CD4-positive, alpha-beta T cell treated with Interleukin-1 beta for 1 hour (primary cell): ENCODE data around the gene HOXC5.
A peak's percentile ranks its signal among the peaks of the same experiment; 100 is the strongest.

Experiments
- DNase-seq, 2 donors: peaks; one replicate each; pipeline ENCODE4 v3.0.0-alpha.2; 2020 to 2022

Gene HOXC5

DNA sequence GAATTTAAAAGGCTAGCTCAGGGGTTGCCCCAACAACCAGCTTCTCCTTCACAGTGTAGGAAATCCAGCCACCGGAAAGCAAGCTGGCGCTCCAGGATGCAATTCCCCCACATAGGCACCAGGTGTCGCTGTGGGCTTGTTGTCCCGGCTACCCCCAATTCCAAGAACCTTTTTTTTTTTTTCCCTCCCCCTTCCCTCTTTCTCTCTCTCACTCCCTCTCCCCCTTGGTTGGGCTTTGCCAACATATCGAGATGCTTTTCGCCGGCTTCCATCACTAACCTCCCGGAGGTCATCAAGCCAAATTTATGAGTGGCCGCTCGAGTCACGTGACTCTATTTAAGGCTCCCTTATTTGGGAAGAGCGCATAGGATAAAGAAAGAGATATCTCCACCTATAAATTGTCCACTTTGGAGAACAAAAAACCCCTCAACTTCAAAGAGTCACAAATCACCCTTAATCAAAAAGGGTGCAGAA, at the start of gene HOXC5:
HOXC5 (plus strand) TSS at position 424 of the 474 bp plus-strand sequence. CDS start 73 bp downstream, outside the sequence.
- DNase-seq: peak; percentile 67 to 69

DNA sequence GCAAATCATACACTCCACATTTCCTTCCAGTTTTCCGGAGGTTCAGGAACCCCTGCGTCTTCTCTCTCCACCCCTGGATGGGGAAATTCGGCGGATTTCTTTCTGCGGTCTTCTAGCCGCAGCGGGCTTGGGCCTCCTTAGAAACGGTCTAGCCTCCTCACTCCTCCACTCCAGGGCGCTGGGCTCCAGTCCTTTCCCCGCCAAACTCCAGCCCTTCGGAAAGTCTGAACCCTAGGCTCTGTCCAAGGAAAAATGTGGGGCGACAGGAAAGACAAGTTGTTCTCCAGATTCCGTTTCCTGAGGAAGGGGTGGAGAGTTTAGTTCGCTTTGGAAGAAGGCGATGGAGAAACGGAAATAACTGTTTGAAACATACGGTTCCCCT, 49.3 kb upstream of the HOXC5 start:
- no peak for DNase-seq

DNA sequence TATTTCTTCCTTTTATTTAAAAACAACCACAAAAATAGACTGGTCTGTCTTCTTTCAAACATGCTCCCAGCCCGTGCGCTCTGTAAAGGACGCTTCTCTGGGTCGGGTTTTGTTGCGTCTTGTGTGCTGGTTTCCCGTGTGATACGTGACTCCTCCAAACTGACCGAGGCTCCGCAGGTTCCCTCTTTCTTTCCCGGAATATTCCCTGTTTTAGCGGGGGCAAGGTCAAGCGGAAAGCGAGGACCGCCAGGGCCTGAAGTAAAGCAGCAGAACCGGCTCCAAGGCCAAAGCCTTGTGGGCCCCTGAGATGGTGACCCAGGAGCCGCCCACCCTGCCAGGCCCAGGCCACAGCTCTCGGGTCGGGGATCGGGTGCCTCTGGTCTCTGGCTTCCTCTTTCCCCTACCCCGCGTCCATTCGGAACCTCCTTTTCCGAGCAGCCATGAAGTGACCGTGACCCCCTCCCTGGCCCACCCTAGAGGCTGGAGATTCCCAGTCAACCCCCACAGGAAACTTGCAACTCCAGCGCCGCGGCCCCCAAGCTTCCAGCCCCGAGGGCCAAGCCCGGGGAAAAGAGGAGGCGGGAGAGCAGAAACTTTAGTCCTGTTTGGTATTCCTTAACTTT, 48.8 kb upstream of the HOXC5 start:
- no peak for DNase-seq

DNA sequence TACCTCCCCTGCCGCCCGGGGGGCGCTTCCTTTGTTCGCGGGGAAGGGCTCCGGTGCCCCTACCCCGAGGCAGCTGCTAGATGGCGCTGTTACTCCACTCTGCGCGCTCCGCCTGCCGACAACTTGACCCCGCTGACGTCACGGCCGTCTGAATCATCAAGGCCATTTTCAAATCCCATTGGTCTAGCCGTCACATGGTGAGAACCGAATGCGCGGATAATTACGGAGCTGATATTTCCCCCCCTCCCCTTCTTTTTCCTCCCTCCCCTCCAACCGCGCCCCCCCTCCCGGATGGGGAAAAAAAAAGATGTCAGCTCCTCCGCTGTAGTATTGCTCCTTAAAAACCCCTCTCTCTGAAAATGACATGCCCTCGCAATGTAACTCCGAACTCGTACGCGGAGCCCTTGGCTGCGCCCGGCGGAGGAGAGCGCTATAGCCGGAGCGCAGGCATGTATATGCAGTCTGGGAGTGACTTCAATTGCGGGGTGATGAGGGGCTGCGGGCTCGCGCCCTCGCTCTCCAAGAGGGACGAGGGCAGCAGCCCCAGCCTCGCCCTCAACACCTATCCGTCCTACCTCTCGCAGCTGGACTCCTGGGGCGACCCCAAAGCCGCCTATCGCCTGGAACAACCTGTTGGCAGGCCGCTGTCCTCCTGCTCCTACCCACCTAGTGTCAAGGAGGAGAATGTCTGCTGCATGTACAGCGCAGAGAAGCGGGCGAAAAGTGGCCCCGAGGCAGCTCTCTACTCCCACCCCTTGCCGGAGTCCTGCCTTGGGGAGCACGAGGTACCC, 47.8 kb upstream of the HOXC5 start, which contains the start of gene HOXC10:
HOXC10 (plus strand) TSS at position 246 of the 791 bp plus-strand sequence; CDS start at position 360, 114 bp downstream.
- peak; percentile 71 to 80 for DNase-seq

DNA sequence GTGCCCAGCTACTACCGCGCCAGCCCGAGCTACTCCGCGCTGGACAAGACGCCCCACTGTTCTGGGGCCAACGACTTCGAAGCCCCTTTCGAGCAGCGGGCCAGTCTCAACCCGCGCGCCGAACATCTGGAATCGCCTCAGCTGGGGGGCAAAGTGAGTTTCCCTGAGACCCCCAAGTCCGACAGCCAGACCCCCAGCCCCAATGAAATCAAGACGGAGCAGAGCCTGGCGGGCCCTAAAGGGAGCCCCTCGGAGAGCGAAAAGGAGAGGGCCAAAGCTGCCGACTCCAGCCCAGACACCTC, 47.2 kb upstream of the HOXC5 start:
- DNase-seq: no peak

DNA sequence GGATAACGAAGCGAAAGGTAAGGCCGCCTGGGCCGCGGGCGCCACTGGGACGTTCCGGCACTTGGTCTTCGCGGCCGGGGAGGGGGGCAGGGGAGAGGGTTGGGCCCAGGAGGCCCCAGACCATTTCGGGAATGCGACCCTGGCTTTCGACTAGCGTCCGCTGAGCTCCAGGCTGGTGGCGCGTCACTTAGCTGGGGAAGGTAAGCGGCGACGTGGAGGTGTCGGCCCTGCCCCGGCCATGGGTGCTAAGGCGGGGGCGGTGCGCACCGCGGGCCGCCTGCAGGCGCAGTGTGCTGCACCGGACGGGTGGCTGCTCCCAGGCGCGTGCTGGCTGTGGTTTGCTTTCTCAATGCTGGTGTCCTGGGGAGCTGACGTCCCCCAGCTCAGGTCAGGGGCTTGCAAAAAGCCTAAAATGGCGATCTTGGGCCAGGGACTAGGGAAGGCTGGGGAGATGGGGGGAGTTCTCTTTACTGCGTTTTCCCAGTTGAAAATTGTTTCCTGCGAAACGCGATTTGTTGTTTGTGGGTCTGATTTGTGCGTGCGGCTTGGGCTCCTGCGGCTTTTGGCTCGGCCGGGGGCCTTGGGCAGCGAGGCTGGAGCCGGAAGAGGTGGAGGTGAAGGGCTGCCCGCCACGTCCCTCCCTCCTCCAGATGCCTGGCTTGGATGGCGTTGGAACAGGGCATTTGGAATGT, 46.7 kb upstream of the HOXC5 start:
- DNase-seq: no peak

DNA sequence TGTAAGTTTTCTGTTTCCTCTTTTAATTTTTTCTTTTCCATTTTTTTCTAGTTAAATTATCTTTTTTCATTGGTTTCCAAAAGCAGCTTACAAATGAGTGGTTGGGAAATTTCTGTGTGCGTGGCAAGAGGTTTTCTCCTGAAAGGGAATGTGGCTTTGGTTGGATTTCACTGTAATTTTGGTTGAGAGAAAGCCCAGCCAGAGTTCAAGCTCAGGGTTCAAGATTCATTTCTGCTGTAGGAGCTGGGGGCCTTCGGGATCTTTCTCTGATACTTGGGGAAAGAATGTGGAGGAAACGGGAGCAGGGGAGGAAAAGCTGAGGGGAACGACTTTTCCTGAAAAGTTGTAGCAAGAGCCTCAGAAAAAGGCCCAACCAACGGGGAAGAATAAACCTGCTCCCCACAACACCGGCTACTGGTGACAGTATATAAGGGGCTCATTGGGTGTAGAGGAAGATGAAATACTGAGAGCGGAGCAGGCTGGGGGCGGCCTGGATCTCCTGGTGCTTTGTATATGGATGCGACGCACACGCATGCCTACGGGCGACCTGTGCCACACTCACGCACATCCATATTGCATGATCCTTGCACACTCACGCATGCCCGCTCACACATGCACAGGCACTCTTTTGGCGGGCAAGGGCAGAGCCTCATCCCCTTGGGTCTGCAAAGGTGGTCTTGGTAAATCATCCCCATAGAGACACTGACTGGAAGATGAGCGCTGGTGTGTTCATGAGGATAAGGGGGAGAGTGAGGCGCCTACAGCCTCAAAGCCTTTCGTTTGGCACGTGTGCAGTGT, 46.0 kb upstream of the HOXC5 start:
- DNase-seq: no peak

DNA sequence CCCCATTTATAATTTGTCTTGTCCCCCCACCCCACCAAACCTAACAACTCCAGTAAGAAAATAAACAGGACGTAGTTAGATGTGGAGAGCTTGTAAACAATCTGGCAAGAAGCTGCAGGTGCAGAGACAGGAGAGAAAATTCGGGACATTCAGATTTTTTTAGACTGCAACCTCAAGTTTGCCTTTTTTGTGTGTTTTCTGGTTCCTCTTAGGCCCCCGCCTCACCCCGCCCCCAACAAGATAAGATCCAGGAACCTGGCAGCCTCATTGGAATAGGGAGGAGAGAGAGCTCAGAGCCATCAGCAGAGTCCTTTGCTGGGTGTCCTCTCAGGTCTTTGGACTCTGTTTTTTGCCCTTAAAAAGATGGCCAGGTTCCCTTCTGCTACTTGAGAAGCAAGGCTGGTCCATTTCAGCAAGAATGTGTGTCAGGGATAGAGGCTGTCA, 45.0 kb upstream of the HOXC5 start:
- DNase-seq: no peak

DNA sequence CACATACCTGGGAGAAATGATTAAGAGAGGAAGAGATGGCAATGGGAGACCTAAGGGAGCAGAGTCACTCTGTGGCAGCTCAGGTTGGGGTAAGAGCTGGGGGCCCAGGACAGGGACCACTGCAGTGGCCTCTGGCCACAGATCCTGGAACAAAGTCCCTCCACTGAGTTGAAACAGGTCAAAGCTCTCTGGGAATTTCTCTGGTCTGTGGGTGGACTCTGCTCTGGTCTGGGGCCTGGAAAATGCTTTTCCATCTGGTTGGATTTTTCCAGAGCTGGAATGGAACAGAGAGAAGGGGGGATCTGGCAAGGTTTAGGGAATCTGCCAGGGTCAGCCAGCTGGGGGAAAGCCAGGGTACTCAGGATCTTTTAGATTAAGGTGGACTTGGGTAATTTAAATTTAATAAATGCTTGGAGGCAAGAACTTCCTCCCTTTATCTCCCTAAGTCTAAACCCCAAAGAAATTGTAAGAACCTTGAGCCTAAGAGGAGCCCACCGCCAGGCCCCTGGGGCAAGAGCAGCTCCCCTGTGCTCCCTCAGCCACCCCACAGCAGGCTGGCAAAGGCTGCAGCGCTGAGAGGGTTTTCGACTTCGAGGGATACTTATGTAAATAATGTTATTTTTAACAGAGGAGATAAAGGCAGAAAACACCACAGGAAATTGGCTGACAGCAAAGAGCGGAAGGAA, 44.2 kb upstream of the HOXC5 start:
- no peak for DNase-seq

DNA sequence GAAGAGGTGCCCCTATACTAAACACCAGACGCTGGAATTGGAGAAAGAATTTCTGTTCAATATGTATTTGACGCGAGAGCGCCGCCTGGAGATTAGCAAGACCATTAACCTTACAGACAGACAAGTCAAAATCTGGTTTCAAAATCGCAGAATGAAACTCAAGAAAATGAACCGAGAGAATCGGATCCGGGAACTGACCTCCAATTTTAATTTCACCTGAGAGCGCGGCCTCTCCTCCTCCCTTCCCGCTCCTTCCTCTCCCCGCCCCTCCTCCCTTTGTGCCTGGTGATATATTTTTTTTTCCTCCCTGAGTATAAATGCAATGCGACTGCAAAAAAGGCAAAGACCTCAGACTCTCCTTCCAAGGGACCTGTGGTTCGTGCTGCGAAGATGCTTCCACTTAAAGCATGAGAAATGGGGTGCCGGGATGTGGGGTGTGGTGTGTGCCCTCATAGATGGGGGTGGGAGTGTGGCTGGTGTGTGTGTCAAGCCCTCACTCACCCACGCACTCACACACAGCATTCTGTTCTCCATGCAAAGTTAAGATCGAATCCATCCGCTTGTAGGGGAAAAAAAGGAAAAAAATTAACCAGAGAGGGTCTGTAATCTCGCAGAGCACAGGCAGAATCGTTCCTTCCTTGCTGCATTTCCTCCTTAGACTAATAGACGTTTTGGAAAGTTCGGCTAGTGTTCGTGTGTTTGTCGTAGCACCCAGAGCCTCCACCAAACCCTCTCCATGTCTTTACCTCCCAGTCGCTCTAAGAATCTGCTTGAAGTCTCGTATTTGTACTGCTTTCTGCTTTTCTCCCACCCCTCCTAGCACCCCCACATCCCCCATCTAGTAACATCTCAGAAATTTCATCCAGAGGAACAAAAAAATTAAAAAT, 43.4 kb upstream of the HOXC5 start:
- DNase-seq: peak in 1 of 2 donors; percentile 42

DNA sequence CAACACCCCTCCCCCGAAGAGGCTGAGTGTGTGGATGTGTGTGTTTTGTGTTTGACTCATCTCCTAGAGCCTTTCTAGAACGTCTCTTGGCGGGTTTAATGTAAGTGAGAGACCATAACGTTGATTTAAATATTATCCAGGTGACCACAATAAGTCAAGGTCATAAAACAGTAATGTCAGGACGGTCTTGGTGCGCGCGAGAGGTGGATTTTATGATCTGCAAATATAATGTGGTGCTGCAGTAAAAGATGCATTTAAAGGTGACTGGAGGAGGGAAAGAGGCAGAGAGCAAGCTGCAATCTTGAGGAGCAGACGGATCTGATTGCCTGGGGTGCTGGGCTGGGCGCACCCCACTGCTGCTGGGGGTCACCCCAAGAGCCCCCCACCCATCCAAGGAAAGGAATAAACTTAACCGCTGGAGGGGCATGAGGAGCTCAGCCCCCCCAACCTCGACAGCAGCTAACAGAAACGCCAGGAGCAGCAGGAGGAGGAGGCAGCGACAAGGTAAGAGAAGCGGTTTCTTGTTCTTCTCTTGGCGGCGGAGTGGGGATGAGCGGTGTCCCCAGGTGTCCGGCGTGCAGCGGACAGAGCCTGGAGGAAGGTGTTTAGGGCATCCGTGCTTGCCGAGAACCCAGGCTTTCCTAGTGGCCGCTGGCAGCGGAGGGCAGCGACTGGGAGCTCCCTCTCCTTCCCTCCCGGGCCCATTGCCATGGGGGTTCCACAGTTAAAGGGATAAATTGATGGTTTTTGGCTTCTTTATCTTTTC, 42.4 kb upstream of the HOXC5 start:
- no peak for DNase-seq

DNA sequence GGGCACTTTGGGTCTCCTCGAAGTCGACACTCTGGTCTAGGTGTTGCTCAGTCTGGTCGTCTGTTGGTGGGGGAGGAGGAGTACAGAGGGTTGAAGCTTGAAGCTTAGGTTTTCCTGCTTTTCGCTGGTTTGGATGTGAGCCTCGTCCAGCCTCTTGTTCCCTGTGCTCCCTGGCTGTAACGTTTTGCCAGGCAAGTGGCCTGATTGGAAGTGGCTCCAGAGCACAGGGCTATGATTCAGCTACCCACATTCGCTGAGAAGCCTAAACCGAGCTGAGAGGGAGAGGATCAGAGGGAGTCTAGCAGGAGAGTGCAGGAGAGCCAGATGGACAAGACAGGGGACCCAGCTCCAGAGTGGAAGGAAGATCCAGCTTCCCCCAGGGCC, 41.8 kb upstream of the HOXC5 start:
- no peak for DNase-seq

DNA sequence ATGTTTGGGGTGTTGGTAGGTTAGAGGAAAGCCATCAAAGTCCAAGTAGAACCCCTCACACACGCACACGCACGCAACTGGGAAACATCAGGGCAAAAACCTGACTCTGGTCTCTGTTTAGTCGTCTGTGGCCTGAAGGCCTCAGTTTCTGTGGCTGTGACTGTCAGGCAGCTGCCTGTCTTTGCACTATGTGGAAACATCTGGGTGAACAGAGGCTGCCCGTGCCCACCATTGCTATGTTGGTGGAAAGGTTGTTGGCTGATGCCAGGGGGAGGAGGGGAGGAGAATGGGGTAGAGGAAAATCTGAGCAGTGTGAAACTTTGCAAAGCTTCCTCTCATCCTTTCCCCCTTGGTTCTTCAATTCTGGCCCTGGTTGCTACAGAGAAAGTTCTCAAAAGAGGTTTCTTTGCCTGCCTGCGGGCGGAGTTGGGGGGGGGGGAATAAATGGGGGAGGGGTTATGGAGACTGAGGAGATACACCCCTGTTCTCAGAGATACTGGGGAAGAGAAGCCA, 40.4 kb upstream of the HOXC5 start:
- no peak for DNase-seq

DNA sequence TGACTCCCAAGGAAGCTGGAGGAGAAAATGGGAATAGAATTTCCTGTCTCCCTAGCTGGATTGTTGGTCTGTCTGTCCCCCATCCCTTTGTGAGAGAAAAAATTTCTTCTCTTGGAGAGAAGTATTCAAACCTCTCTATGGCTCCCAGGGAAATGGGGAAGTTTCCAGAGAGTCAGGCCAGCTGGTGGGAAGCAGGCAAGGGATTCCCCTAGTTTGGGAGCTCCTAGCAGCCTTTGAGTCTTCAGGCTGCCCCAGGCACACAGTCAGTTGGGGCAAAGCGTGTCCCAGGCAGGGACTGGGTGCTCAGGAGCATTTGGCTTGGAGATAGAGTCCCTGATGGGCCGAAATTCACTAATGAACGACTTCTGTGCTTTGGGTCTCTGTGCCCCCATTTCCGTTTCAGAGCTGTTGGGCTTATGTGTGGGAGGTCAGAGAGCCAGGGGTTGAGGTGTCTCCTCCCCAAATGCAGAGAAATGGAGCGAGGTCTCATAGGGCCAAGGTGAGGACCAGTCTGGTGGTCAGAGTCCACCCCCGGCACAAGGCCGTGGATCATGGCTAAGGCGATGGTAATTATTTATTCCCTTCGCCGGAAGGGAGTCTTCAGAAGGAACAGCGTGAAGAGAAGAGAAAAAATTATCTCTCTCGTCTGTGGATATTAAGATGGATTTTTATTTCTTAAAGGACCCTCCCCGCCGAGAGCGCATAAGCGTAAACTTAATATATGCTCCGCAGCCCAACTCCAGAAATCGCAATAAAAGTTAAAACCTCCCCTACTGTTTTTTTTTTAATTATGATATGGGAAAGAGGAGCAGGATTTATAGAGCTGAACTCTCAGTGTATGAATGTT, 39.5 kb upstream of the HOXC5 start:
- no peak for DNase-seq

DNA sequence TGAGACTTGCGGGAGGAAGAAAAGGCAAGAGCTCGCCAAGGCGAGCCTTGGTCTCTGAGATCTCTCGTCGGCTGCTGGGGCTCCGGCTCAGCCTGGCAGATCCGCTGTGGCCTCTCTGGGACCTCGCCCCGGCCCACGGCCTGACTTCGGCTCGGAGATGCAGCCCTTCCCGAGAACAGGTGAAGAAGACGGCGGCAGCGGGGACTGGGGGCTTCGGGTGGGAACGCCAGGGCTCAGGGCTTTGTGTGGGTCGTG, 38.9 kb upstream of the HOXC5 start:
- DNase-seq: no peak

DNA sequence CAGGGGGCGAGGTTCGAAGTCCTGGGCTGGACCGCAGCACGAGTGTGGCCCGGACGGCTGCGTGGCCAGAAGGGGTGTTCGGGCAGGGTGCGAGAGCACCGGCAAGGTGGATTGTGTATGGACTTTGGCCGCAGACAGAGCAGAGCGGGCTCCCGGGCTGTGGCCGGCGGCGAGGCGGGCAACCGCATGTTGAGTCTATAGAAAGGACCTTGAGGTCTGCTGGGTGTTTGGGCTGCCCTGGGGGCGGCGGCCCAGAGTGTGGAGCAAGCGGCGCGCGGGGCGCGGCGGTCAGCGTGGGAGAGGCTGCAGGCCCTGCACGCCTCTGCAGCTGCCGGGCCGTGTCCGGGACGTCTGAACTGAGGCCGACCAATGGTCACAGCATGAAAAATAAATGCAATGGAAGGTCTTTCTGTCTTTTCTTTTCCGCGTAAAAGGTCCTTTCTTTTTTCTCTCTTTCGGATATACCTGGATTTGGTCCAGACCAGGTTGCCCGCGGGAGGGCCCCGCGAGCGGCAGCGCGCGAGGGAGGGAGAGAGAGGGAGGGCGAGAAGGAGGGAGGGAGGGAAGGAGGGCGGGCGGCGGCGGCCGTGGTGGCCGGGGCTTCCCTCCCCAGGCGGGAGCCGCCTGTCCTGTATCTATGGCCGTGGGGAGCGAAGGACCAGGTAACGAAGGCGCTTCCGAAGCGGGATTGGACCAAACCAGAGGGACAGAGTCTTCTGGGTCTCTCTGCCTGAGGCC, 38.4 kb upstream of the HOXC5 start:
- no peak for DNase-seq

DNA sequence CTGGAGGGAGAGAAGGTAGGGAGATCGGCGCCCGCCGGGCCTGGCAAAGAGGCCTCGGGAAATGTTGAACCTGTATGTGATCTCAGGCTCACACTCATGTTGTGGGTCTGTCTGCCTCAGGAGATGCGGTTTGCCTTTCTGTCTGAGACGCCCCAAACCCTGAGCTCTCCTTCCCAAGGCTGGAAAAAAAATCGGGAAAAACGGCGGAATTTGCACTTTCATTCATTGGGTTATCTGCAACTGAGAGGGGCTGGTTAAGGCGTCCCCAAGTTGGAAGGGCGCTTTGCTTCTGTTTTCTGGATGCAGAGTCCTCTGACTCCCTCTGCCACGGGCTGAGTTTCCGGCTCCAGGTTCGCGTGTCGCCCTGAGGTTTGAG, 37.9 kb upstream of the HOXC5 start:
- no peak for DNase-seq

DNA sequence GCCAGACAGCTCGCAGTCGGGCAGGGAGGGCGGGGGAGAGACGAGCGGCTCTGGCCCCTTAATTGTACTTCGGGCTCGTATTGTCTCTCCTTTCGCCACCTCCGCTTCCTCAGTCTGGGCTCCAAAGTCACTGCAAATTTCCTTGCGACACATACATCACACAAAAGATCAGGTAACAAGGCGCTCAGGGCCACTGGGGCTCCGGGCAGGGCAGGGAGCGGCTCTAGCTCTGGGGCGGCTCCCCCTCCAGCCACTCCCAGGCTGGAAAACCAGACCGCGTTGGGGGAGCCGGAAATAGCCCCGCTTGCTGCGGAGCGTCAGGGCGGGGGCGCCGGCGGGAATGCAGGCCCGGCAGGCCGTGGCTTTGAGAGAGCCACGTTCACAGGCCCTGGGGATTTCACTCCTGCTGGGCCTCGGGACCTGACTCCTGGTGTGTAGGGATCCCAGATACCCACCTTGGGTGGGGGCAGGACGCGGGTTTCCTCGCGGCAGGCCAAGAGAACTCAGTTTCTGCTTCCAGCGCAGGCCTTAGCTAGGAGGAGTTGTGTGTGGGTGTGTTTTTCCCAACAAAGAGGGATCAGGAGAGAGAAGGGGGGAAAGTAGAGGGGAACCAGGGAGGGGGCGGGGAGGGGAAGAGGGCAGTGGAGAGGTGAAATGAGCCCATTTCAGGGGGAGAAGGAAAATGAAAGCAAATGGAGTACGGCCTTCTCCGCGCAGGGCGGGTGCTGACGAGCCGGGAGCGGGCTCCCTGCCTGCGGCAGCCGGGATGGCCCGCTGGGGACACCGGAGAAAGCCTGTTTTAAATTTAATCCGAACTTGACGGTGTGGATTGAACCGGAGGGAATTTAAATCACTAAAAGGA, 37.2 kb upstream of the HOXC5 start:
- DNase-seq: no peak
